Measurements from ENCODE around the gene ABCC4. TPM values are rescaled to one million over a fixed set of nuclear protein-coding genes. Genes with fewer than 3 reads are reported as not detected.

Gene ABCC4
- total and polyA plus RNA-seq, 2 donors (not counting 1 experiment from before 2014, with no cell fraction given), result 1.8 to 7.1 TPM

DNA sequence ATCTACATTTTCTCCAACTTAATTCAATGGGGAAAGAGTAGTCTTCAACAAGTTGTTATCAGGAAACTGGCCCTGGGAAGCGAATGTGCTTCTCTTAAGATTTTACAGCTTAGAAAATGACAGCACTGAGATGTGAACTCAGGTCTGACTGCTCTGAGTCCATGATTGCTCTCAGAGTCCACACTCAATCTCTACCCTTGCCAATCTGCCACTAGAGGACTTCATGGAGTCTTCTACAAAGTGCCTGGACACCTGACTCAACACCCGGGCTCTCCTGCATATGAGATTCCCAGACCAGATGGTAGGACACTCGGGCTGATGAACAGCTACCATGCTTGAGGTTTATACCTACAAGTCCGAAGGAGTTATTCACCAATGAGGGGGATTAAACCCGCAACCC, 74.8 kb downstream of the ABCC4 start:
- ChIA-PET CTCF (interaction anchor here (0.8 to 3.5 kb wide), 4 partner anchors 35 to 178 kb away, joined by 3 to 12 read pairs (median 6); no protein-coding TSS in a partner anchor), POLR2A (no interaction called here)
- TF ChIP-seq, protein P1, sequence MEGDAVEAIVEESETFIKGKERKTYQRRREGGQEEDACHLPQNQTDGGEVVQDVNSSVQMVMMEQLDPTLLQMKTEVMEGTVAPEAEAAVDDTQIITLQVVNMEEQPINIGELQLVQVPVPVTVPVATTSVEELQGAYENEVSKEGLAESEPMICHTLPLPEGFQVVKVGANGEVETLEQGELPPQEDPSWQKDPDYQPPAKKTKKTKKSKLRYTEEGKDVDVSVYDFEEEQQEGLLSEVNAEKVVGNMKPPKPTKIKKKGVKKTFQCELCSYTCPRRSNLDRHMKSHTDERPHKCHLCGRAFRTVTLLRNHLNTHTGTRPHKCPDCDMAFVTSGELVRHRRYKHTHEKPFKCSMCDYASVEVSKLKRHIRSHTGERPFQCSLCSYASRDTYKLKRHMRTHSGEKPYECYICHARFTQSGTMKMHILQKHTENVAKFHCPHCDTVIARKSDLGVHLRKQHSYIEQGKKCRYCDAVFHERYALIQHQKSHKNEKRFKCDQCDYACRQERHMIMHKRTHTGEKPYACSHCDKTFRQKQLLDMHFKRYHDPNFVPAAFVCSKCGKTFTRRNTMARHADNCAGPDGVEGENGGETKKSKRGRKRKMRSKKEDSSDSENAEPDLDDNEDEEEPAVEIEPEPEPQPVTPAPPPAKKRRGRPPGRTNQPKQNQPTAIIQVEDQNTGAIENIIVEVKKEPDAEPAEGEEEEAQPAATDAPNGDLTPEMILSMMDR (IDR thresholded peaks at IDR 0.05), result no peak
- TF ChIP-seq EZH2 (IDR thresholded peaks at IDR 0.05; ENCODE audit: borderline replicate concordance, insufficient read depth, low read depth, low read length, poor library complexity, severe bottlenecking), result no peak
- Histone ChIP-seq H3K4me1 (ENCODE audit: control insufficient read depth in 2 of 2, insufficient read depth in 2 of 2, low read length in 2 of 2) (peaks cover 12 to 22% of the 10 kb centered on the region in 2 donors), H3K27me3 (replicated peaks in 1 of 4; ENCODE audit: control extremely low read depth in 1 of 4, control insufficient read depth in 3 of 4, insufficient read depth in 4 of 4, low read length in 3 of 4) (no peaks in the 10 kb centered on the region), H3K9ac (ENCODE audit: low read length) (peak overlapping the region; percentile 23), H3K4me2 (replicated peaks; ENCODE audit: low read depth, low read length, poor library complexity, severe bottlenecking) (peak overlapping the region; percentile 63), H3K79me2 (ENCODE audit: control insufficient read depth, insufficient read depth, low read length) (no peaks in the 10 kb centered on the region), H2AFZ (ENCODE audit: insufficient read depth, low read depth, low read length, poor library complexity, severe bottlenecking) (peak overlapping the region; percentile 49), H3K36me3 (replicated peaks in 1 of 2; ENCODE audit: control extremely low read depth in 1 of 2, control insufficient read depth in 1 of 2, extremely low read depth in 1 of 2, insufficient read depth in 2 of 2, low read length in 1 of 2) (no peaks in the 10 kb centered on the region), H3K4me3 (ENCODE audit: control extremely low read depth in 1 of 5, extremely low read depth in 1 of 5, insufficient read depth in 1 of 5, low read depth in 2 of 5, low read length in 4 of 5) (no peak overlapping the region), H3K9me3 (ENCODE audit: control extremely low read depth in 1 of 3, control insufficient read depth in 2 of 3, insufficient read depth in 1 of 3, low read length in 2 of 3) (no peaks in the 10 kb centered on the region), H4K20me1 (ENCODE audit: control insufficient read depth, insufficient read depth, low read length, poor library complexity, severe bottlenecking) (no peaks in the 10 kb centered on the region), H3K27ac (ENCODE audit: low read length in 2 of 2) (peak overlapping the region in 1 of 2 donors; percentile 37)
- 94% methylated on average over 3 of the region's 5 CpGs for WGBS (ENCODE audit: insufficient coverage)
- Mint-ChIP-seq H3K4me3 (no peak overlapping the region), H3K9me3 (ENCODE audit: insufficient read depth) (no peaks in the 10 kb centered on the region), H3K27me3 (no peaks in the 10 kb centered on the region), H3K4me1 (peaks cover 22% of the 10 kb centered on the region), H3K27ac (peak overlapping the region; percentile 73)
- ATAC-seq (ENCODE audit: low read depth) (no peak), DNase-seq (peak; percentile 11)
- intact Hi-C loops (cut with micrococcal nuclease), result loop anchor here (5.0 kb wide), 1 partner anchor 76 kb away; the partner anchor contains the start of gene ABCC4

DNA sequence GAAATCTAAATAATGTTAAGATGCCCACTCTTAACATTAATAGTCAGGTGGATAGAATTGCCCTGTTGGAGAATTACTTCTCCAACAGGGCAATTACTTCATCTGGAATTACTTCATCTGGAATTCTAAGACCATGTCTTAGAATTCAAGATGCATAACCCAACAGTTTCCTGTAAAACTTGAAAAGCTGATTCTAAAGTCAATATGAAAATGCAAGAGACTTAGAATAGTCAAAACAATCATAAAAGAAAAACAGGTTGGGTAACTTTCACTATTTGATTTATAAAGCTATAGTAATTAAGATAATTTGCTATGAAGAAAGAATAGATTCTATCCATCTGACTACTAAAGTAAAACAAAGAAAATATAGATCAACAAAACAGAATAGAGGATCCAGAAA, 75.2 kb downstream of the ABCC4 start:
- CTCF ChIA-PET, result interaction anchor here (1.0 to 3.5 kb wide), 4 partner anchors 34 to 155 kb away, joined by 3 to 12 read pairs (median 6); no protein-coding TSS in a partner anchor

More for the DNA sequence above, 75.2 kb downstream of the ABCC4 start:
- intact Hi-C loops (cut with micrococcal nuclease), result loop anchor here (5.0 kb wide), 1 partner anchor 76 kb away; the partner anchor contains the start of gene ABCC4
- Mint-ChIP-seq H3K4me3 (no peak overlapping the region), H3K27ac (no peak overlapping the region), H3K27me3 (no peaks in the 10 kb centered on the region), H3K9me3 (ENCODE audit: insufficient read depth) (no peaks in the 10 kb centered on the region), H3K4me1 (peaks cover 22% of the 10 kb centered on the region)
- Histone ChIP-seq H3K9ac (ENCODE audit: low read length) (no peak overlapping the region), H3K4me2 (replicated peaks; ENCODE audit: low read depth, low read length, poor library complexity, severe bottlenecking) (no peak overlapping the region), H3K4me3 (ENCODE audit: control extremely low read depth in 1 of 5, extremely low read depth in 1 of 5, insufficient read depth in 1 of 5, low read depth in 2 of 5, low read length in 4 of 5) (no peak overlapping the region), H3K9me3 (ENCODE audit: control extremely low read depth in 1 of 3, control insufficient read depth in 2 of 3, insufficient read depth in 1 of 3, low read length in 2 of 3) (no peaks in the 10 kb centered on the region), H3K27me3 (replicated peaks in 1 of 4; ENCODE audit: control extremely low read depth in 1 of 4, control insufficient read depth in 3 of 4, insufficient read depth in 4 of 4, low read length in 3 of 4) (no peaks in the 10 kb centered on the region), H4K20me1 (ENCODE audit: control insufficient read depth, insufficient read depth, low read length, poor library complexity, severe bottlenecking) (no peaks in the 10 kb centered on the region), H3K79me2 (ENCODE audit: control insufficient read depth, insufficient read depth, low read length) (no peaks in the 10 kb centered on the region), H3K36me3 (replicated peaks in 1 of 2; ENCODE audit: control extremely low read depth in 1 of 2, control insufficient read depth in 1 of 2, extremely low read depth in 1 of 2, insufficient read depth in 2 of 2, low read length in 1 of 2) (no peaks in the 10 kb centered on the region), H2AFZ (ENCODE audit: insufficient read depth, low read depth, low read length, poor library complexity, severe bottlenecking) (no peak overlapping the region), H3K4me1 (ENCODE audit: control insufficient read depth in 2 of 2, insufficient read depth in 2 of 2, low read length in 2 of 2) (peaks cover 12 to 22% of the 10 kb centered on the region in 2 donors), H3K27ac (ENCODE audit: low read length in 2 of 2) (no peak overlapping the region)
- POLR2A ChIA-PET, result no interaction called here
- TF ChIP-seq EZH2 (IDR thresholded peaks at IDR 0.05; ENCODE audit: borderline replicate concordance, insufficient read depth, low read depth, low read length, poor library complexity, severe bottlenecking), result no peak
- TF ChIP-seq, protein P1 (IDR thresholded peaks at IDR 0.05), result no peak
- DNase-seq (no peak), ATAC-seq (ENCODE audit: low read depth) (no peak)
